ENCODE results near the gene HNRNPUL1. TPM values are rescaled to one million over a fixed set of nuclear protein-coding genes. Genes with fewer than 3 reads are reported as not detected.

HNRNPUL1 gene
- total and polyA plus RNA-seq, 2 of the 8 experiments (the other 6 are each of a cell fraction or from before 2014, with no cell fraction given), result 99.5 to 264 TPM

DNA sequence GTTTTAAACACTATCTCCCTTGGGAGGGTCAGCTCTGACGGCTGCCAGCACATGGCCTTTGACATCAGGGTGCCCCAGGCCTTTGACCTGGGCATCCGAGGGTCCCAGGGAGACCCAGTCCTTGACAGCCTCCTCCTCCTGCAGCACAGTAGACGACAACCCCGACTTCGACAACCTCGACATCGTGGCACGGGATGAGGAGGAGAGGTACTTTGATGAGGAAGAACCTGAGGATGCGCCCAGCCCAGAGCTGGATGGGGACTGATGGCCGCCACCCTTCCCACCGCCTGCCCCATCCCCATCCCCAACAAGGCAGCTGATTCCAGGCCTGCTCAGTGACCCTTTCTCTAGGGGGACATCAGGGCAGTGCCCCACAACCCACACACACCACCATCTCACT lies 58.3 kb downstream of the HNRNPUL1 start:
- H3K9ac ChIP-seq (replicated peaks in 1 of 4; ENCODE audit: extremely low read depth in 1 of 4, low read depth in 3 of 4, low read length in 3 of 4), result no peak overlapping the region
- ChIA-PET POLR2A (ENCODE audit: partially characterized antibody) (interaction anchor here (0.5 to 12.6 kb wide), 7 partner anchors 14 to 143 kb away, joined by 3 to 137 read pairs (median 4); partner anchors contain the start of gene CCDC97), CTCF (ENCODE audit: partially characterized antibody) (interaction anchor here (0.6 to 2.5 kb wide), 18 partner anchors 9 to 104 kb away, joined by 3 to 15 read pairs (median 4); partner anchors contain the start of genes AXL, B9D2 and TGFB1)
- no peaks in the 10 kb centered on the region for H3K79me2 ChIP-seq (ENCODE audit: control insufficient read depth in 1 of 2, insufficient read depth in 2 of 2, low read length in 2 of 2)
- peaks cover 15 to 32% (median 17%) of the 10 kb centered on the region in 4 experiments for H3K4me1 ChIP-seq (replicated peaks in 1 of 4; ENCODE audit: control insufficient read depth in 3 of 4, insufficient read depth in 4 of 4, low read length in 3 of 4)
- no peak overlapping the region for H2BK20ac ChIP-seq (ENCODE audit: low read length)
- H2BK15ac ChIP-seq (ENCODE audit: low read length), result peak overlapping the region; percentile 31; the same call in 1 of the 2 replicates
- H3K18ac ChIP-seq (ENCODE audit: extremely low read depth, low read length), result no peak overlapping the region
- peaks cover 5 to 17% (median 9%) of the 10 kb centered on the region in 4 experiments; a peak in 6 of 8 replicates for H3K36me3 ChIP-seq (ENCODE audit: control insufficient read depth in 2 of 4, insufficient read depth in 4 of 4, low read length in 3 of 4)
- H3K56ac ChIP-seq (replicated peaks; ENCODE audit: insufficient read length, low read depth, low read length), result no peak overlapping the region
- H3K4me2 ChIP-seq (ENCODE audit: insufficient read depth in 1 of 2, low read depth in 2 of 2, low read length in 2 of 2), result no peak overlapping the region
- no peak overlapping the region for H2BK5ac ChIP-seq (ENCODE audit: low read depth, low read length)
- no peak overlapping the region for H4K5ac ChIP-seq (ENCODE audit: insufficient read length, low read depth, low read length)
- WGBS, 2 experiments (ENCODE audit: extremely low coverage in 1 of 2, insufficient coverage in 1 of 2, insufficient read length in 1 of 2, insufficient replicate concordance in 2 of 2, low coverage in 1 of 2, low lambda C conversion rate in 2 of 2, missing lambda C conversion rate in 1 of 2), result 95% methylated on average over 10 of the region's 11 CpGs; no CpG with 5 or more reads in 1 of the 2 experiments
- no peaks in the 10 kb centered on the region; the same call in 1 of the 2 replicates for H3K79me1 ChIP-seq (ENCODE audit: low read depth, low read length)
- peaks cover 17% of the 10 kb centered on the region for H3K23me2 ChIP-seq (ENCODE audit: low read depth, low read length)
- H4K8ac ChIP-seq (ENCODE audit: extremely low read depth, insufficient read depth, low read length), result no peak overlapping the region
- H2AFZ ChIP-seq (ENCODE audit: low read length), result no peak overlapping the region
- 0 out of 2 replicates have a peak overlapping the region, but pooled peaks have one; percentile 4 for H2BK12ac ChIP-seq (ENCODE audit: low read depth, low read length)
- no peak overlapping the region for H3K4ac ChIP-seq (replicated peaks; ENCODE audit: insufficient read length, low read depth, low read length)
- peaks cover 0 to 6% (median 0%) of the 10 kb centered on the region in 4 experiments; a peak in 2 of 7 replicates for H3K27me3 ChIP-seq (replicated peaks in 1 of 4; ENCODE audit: control insufficient read depth in 3 of 4, extremely low read depth in 1 of 4, insufficient read depth in 3 of 4, low read length in 3 of 4)
- no peaks in the 10 kb centered on the region for H3K9me3 ChIP-seq (ENCODE audit: insufficient read depth in 2 of 2, low read depth in 1 of 2, low read length in 1 of 2)
- H2BK120ac ChIP-seq (replicated peaks; ENCODE audit: low read depth, low read length), result no peak overlapping the region
- FAIRE-seq (no peak), DNase-seq (ENCODE audit: low read depth in 1 of 2, low spot score in 2 of 2) (no peak)
- H4K91ac ChIP-seq (replicated peaks; ENCODE audit: insufficient read length, low read length), result no peak overlapping the region
- no peak overlapping the region for H2AK5ac ChIP-seq (ENCODE audit: low read depth, low read length)
- no peak overlapping the region for H3K4me3 ChIP-seq (ENCODE audit: extremely low read depth in 1 of 4, insufficient read depth in 2 of 4, low read depth in 3 of 4, low read length in 4 of 4)
- TF ChIP-seq SP1 (IDR thresholded peaks at IDR 0.05; ENCODE audit: low read depth, low read length) (no peak), CBX8 (IDR thresholded peaks at IDR 0.05; ENCODE audit: borderline replicate concordance, low read depth, low read length) (no peak), BCL11A (IDR thresholded peaks at IDR 0.05; ENCODE audit: low read depth in 2 of 2, low read length in 2 of 2) (no peak), PHF8 (conservative IDR thresholded peaks at IDR 0.05; ENCODE audit: low read depth, low read length) (no peak), BRCA1 (IDR thresholded peaks at IDR 0.05; ENCODE audit: low read depth, low read length) (no peak), NANOG (IDR thresholded peaks at IDR 0.05; ENCODE audit: insufficient read depth, low read depth, low read length, poor library complexity, severe bottlenecking) (no peak), POLR2A (IDR thresholded peaks at IDR 0.05; ENCODE audit: control extremely low read depth in 1 of 2, low read depth in 2 of 2, low read length in 2 of 2) (no peak), ZNF274 (IDR thresholded peaks at IDR 0.05; ENCODE audit: borderline replicate concordance, extremely low read depth, low read length) (no peak), USF2 (IDR thresholded peaks at IDR 0.05; ENCODE audit: low read length) (no peak), SUZ12 (IDR thresholded peaks at IDR 0.05; ENCODE audit: low read length) (no peak), SIX5 (IDR thresholded peaks at IDR 0.05; ENCODE audit: low read depth, low read length) (no peak), EGR1 (IDR thresholded peaks at IDR 0.05; ENCODE audit: borderline replicate concordance, low read depth, low read length) (no peak), GABPA (IDR thresholded peaks at IDR 0.05; ENCODE audit: borderline replicate concordance, insufficient read depth, low read length) (no peak)
- H4K20me1 ChIP-seq (replicated peaks in 1 of 2; ENCODE audit: control insufficient read depth in 1 of 2, insufficient read depth in 2 of 2, low read length in 2 of 2), result peaks cover 3 to 19% of the 10 kb centered on the region in 2 experiments
- H3K27ac ChIP-seq (ENCODE audit: low read depth, low read length), result peak overlapping the region; percentile 17; the same call in 1 of the 2 replicates
- no peak overlapping the region for H3K23ac ChIP-seq (ENCODE audit: insufficient read length)
- no peak overlapping the region for H3K14ac ChIP-seq (ENCODE audit: insufficient read length)
